Hepatocyte (in vitro differentiated cells): Measurements from ENCODE around the gene ANO4. TPM values are rescaled to one million over a fixed set of nuclear protein-coding genes. Genes with fewer than 3 reads are reported as not detected.
"Not testable (repeated sequence)": the region's sequence is repeated elsewhere in the genome, so short reads cannot be mapped to it uniquely, and the experiment has no call there.

Experiments used
- DNase-seq: peaks from one replicate; pipeline ENCODE4 v3.0.0-alpha.2; 2016; ENCODE audit warnings: low spot score
- H2AFZ ChIP-seq: fragments of 200-600 bp; sonication (generic); 2 replicates; pipeline ENCODE4 v1.6.0; 2016; ENCODE audit warnings: antibody characterized with exemption, mild to moderate bottlenecking
- H3K27ac ChIP-seq: fragments of 200-600 bp; sonication (generic); 2 replicates; pipeline ENCODE4 v1.5.1; 2016; ENCODE audit warnings: mild to moderate bottlenecking
- H3K27me3 ChIP-seq: fragments of 200-600 bp; sonication (generic); 2 replicates; pipeline ENCODE4 v1.6.1; 2016
- H3K36me3 ChIP-seq: fragments of 200-600 bp; sonication (generic); replicated peaks from 2 replicates; pipeline ENCODE4 v1.5.1; 2016; ENCODE audit warnings: low read depth; ENCODE audit not compliant: insufficient read depth
- H3K4me1 ChIP-seq: fragments of 200-600 bp; sonication (generic); 2 replicates; pipeline ENCODE4 v1.5.1; 2016; ENCODE audit warnings: mild to moderate bottlenecking, moderate library complexity; ENCODE audit not compliant: insufficient read depth
- H3K4me2 ChIP-seq: fragments of 200-600 bp; sonication (generic); 2 replicates; pipeline ENCODE4 v1.6.0; 2016
- H3K4me3 ChIP-seq: fragments of 200-600 bp; sonication (generic); 2 replicates; pipeline ENCODE4 v1.5.1; 2016; ENCODE audit warnings: mild to moderate bottlenecking
- H3K79me2 ChIP-seq: fragments of 200-600 bp; sonication (generic); 2 replicates; pipeline ENCODE4 v1.6.0; 2017; ENCODE audit warnings: mild to moderate bottlenecking
- H3K9me2 ChIP-seq: fragments of 200-600 bp; sonication (generic); replicated peaks from 2 replicates; pipeline ENCODE4 v1.6.0; 2017; ENCODE audit warnings: mild to moderate bottlenecking; ENCODE audit not compliant: insufficient read depth
- H3K9me3 ChIP-seq: fragments of 200-600 bp; sonication (generic); 2 replicates; pipeline ENCODE4 v1.5.1; 2016; ENCODE audit warnings: low read depth, mild to moderate bottlenecking
- H4K20me1 ChIP-seq: fragments of 200-600 bp; sonication (generic); 2 replicates; pipeline ENCODE4 v1.6.0; 2016; ENCODE audit warnings: mild to moderate bottlenecking; ENCODE audit not compliant: insufficient read depth, poor library complexity, severe bottlenecking
- EZH2 ChIP-seq: fragments of 200-600 bp; sonication (generic); IDR thresholded peaks from 2 replicates; pipeline ENCODE4 v1.6.1; 2016; ENCODE audit warnings: antibody characterized with exemption, mild to moderate bottlenecking, borderline replicate concordance
- EZH2phosphoT487 ChIP-seq: fragments of 200-600 bp; sonication (generic); IDR thresholded peaks from one replicate; pipeline ENCODE4 v1.6.1; 2018; ENCODE audit warnings: antibody characterized with exemption, mild to moderate bottlenecking, low read depth, moderate library complexity; ENCODE audit not compliant: unreplicated experiment, severe bottlenecking
- WGBS: methylation state at CpG from one replicate; pipeline ENCODE4 v1.1.6; 2016; ENCODE audit warnings: low lambda C conversion rate; ENCODE audit errors: missing lambda C conversion rate; 5-methylcytosine and 5-hydroxymethylcytosine counted together
- polyA plus RNA-seq: library from polyadenylated mRNA; unstranded; fragments of >200 nt; fragmentation: Nextera tagmentation; extraction: Ambion mirVana; gene quantifications from 2 replicates; pipeline ENCODE4 v1.2.1, GENCODE V29; 2016
- total RNA-seq: library from RNA; depleted of rRNA; stranded (reverse); fragments of >200 nt; gene quantifications from 2 replicates; pipeline ENCODE4 v1.2.3, GENCODE V29; 2014
- TF ChIP-seq, protein P1 (sequence below): fragments of 200-600 bp; sonication (generic); IDR thresholded peaks from 2 replicates; pipeline ENCODE4 v1.5.1; 2016; ENCODE audit warnings: antibody characterized with exemption, mild to moderate bottlenecking; ENCODE audit not compliant: poor library complexity

The ANO4 gene
- total and polyA plus RNA-seq, 2 experiments from 2014 or later, result 1.6 to 2.3 TPM

DNA sequence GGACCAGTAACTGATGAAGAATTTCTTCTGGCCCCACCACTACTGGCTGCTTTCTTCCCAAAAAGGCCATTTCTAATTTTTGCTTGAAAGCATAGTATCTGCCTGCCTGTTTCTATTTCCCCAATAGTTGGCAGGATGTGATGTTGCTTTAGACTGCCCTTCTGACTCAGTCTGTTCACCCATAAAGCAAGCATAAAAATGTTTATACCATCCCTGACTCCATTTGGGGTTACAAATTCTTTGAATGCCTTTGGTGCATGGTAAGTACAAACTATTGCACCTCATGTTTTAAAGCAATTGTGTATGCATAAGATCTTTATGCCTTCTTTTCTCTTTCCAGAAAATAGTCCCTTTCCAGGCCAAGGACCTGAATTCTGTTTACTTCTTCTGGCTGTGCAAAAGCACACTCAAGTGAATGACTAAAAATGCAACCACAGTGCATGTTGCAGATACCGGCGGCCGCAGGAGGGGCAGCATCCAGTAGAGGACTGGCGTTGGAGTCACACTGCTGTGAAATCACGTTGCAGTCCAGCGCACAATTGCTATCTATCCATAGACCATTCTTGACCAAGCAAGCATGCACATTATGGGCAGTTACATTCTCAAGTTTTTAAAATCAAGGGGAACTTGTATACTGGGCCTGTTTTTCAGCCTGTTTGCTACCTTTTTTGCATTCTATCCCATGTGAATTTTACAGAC lies 333.1 kb downstream of the ANO4 start:
- DNase-seq, result no peak
- WGBS, result 92% methylated on average over 6 of the region's 6 CpGs
- no peak overlapping the region for H3K4me3 ChIP-seq
- H3K9me2 ChIP-seq, result no peaks in the 10 kb centered on the region
- no peaks in the 10 kb centered on the region for H3K9me3 ChIP-seq
- no peaks in the 10 kb centered on the region for H3K79me2 ChIP-seq
- H3K4me1 ChIP-seq, result no peaks in the 10 kb centered on the region
- H2AFZ ChIP-seq, result no peak overlapping the region
- no peak overlapping the region for H3K27ac ChIP-seq
- H3K36me3 ChIP-seq, result no peaks in the 10 kb centered on the region
- TF ChIP-seq, protein P1, sequence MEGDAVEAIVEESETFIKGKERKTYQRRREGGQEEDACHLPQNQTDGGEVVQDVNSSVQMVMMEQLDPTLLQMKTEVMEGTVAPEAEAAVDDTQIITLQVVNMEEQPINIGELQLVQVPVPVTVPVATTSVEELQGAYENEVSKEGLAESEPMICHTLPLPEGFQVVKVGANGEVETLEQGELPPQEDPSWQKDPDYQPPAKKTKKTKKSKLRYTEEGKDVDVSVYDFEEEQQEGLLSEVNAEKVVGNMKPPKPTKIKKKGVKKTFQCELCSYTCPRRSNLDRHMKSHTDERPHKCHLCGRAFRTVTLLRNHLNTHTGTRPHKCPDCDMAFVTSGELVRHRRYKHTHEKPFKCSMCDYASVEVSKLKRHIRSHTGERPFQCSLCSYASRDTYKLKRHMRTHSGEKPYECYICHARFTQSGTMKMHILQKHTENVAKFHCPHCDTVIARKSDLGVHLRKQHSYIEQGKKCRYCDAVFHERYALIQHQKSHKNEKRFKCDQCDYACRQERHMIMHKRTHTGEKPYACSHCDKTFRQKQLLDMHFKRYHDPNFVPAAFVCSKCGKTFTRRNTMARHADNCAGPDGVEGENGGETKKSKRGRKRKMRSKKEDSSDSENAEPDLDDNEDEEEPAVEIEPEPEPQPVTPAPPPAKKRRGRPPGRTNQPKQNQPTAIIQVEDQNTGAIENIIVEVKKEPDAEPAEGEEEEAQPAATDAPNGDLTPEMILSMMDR, result no peak
- TF ChIP-seq EZH2, result no peak
- no peak for TF ChIP-seq EZH2phosphoT487
- H4K20me1 ChIP-seq, result no peaks in the 10 kb centered on the region
- H3K4me2 ChIP-seq, result no peak overlapping the region
- no peaks in the 10 kb centered on the region for H3K27me3 ChIP-seq

DNA sequence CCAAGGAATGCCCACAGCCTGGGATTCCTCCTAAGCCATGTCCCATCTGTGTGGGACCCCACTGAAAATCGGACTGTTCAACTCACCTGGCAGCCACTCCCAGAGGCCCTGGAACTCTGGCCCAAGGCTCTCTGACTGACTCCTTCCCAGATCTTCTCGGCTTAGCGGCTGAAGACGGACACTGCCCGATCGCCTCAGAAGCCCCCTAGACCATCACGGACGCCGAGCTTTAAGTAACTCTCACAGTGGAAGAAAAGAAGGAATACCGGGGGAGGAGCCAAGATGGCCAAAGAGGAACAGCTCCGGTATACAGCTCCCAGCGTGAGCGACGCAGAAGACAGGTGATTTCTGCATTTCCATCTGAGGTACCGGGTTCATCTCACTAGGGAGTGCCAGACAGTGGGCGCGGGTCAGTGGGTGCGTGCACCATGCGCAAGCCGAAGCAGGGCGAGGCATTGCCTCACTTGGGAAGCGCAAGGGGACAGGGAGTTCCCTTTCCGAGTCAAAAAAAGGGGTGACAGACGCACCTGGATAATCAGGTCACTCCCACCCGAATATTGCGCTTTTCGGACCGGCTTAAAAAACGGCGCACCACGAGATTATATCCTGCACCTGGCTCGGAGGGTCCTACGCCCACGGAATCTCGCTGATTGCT lies 351.3 kb downstream of the ANO4 start:
- not testable (repeated sequence) for H3K36me3 ChIP-seq, H4K20me1 ChIP-seq, H3K4me3 ChIP-seq, DNase-seq, H3K27ac ChIP-seq, H3K27me3 ChIP-seq, H3K4me1 ChIP-seq, H3K79me2 ChIP-seq, H3K9me3 ChIP-seq, H3K9me2 ChIP-seq
- Histone ChIP-seq H2AFZ (peak overlapping the region; percentile 49), H3K4me2 (peak overlapping the region; percentile 65)
- WGBS, result 46% methylated on average over 34 of the region's 35 CpGs

DNA sequence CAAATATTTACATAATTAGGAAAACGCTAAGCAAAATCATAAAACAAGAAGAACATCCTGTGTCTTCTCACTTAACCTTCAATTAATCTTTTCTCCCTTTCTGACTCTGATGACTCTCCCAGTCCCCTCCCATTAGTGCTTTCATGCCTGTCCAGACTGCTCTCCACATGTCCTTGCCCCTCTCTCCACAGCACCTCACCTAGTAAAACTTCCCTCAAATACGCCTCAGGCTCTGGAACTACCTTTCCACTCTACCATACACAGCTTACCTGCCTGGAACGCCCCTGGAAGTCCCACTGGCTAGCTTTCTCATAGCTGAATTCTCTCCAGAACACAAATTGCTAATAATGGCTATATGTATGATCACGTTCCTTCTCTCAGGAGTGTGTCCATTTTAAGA lies 370.7 kb downstream of the ANO4 start:
- no peak overlapping the region for H3K4me3 ChIP-seq
- no peaks in the 10 kb centered on the region for H4K20me1 ChIP-seq
- TF ChIP-seq, protein P1, result no peak
- TF ChIP-seq EZH2phosphoT487, result no peak
- TF ChIP-seq EZH2, result no peak
- no peaks in the 10 kb centered on the region for H3K79me2 ChIP-seq
- no peak overlapping the region for H2AFZ ChIP-seq
- no peaks in the 10 kb centered on the region for H3K27me3 ChIP-seq
- H3K4me2 ChIP-seq, result no peak overlapping the region
- H3K27ac ChIP-seq, result no peak overlapping the region
- WGBS, result 75% methylated on average over 4 of the region's 4 CpGs
- no peaks in the 10 kb centered on the region for H3K9me2 ChIP-seq
- no peaks in the 10 kb centered on the region for H3K4me1 ChIP-seq
- no peaks in the 10 kb centered on the region for H3K36me3 ChIP-seq
- no peak for DNase-seq
- H3K9me3 ChIP-seq, result no peaks in the 10 kb centered on the region

DNA sequence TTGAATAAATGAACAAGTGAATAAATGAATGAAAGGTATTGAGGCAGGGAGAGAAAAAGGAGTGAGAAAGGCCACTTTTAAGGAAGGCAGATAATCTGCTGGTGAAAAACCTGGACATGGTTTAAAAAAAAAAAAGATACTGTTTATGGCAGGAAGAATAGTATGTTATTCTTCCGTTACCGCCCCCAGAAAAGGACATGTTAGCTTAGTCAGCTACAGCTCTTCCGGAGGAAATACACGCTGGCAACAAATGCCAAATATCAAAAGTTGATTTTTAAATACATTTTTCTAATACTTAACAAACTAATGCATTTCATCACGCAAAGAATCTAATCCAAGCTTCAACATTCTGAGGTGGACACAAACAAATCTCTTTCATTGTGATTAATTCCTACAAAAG lies 372.3 kb downstream of the ANO4 start:
- Histone ChIP-seq H3K36me3 (no peaks in the 10 kb centered on the region), H3K4me3 (no peak overlapping the region), H3K9me2 (no peaks in the 10 kb centered on the region), H3K27me3 (no peaks in the 10 kb centered on the region), H3K9me3 (no peaks in the 10 kb centered on the region), H2AFZ (no peak overlapping the region), H3K27ac (no peak overlapping the region), H3K4me2 (no peak overlapping the region), H3K4me1 (no peaks in the 10 kb centered on the region), H4K20me1 (no peaks in the 10 kb centered on the region), H3K79me2 (no peaks in the 10 kb centered on the region)
- TF ChIP-seq, protein P1, result no peak
- TF ChIP-seq EZH2phosphoT487 (no peak), EZH2 (no peak)
- DNase-seq, result no peak
- WGBS, result 80% methylated on average over 5 of the region's 5 CpGs
